PC-3 (cell line): ENCODE results near the gene CEP104. TPM values are rescaled to one million over a fixed set of nuclear protein-coding genes. Genes with fewer than 3 reads are reported as not detected.

ENCODE experiments used
- ATAC-seq: fragments of 200-7000 bp; cut with Tn5 transposase; 2 replicates; pipeline ENCODE4 v1.9.1; 2020; ENCODE audit warnings: mild to moderate bottlenecking, moderate library complexity
- BruUV-seq: library from RNA; stranded (reverse); fragments of 400-500 nt; replicated peaks from 2 replicates; lab custom pipeline; 2021; lab: Mats Ljungman, UMichigan
- CTCF ChIA-PET: fragments of 300-600 bp; sonication (Branson Sonifier 250); formaldehyde crosslinking; loops from one replicate; lab custom pipeline; 2022; ENCODE audit warnings: antibody characterized with exemption; lab: Charles Lee
- POLR2A ChIA-PET: fragments of 300-600 bp; sonication (Branson Sonifier 250); formaldehyde crosslinking; loops from one replicate; lab custom pipeline; 2022; ENCODE audit warnings: antibody characterized with exemption; ENCODE audit not compliant: unreplicated experiment; lab: Charles Lee
- DNase-seq: peaks from one replicate; pipeline ENCODE4 v3.0.0-alpha.2; 2015
- H2AFZ ChIP-seq: fragments of 300-600 bp; sonication (generic); 2 replicates; pipeline ENCODE4 v1.6.0; 2016; ENCODE audit warnings: antibody characterized with exemption, low read length
- H3F3A ChIP-seq: fragments of 300-600 bp; sonication (generic); one replicate; pipeline ENCODE4 v1.6.0; 2017; ENCODE audit warnings: antibody characterized with exemption, low read length, control low read depth, mild to moderate bottlenecking; ENCODE audit not compliant: unreplicated experiment
- H3K27ac ChIP-seq: fragments of 300-600 bp; sonication (generic); 2 replicates; pipeline ENCODE4 v1.5.1; 2016; ENCODE audit warnings: mild to moderate bottlenecking, low read length
- H3K27me3 ChIP-seq: fragments of 300-600 bp; sonication (generic); 2 replicates; pipeline ENCODE4 v1.6.1; 2016; ENCODE audit warnings: low read length, mixed read lengths
- H3K36me3 ChIP-seq: fragments of 300-600 bp; sonication (generic); 2 replicates; pipeline ENCODE4 v1.6.1; 2016; ENCODE audit warnings: low read depth, mixed run types, low read length, mixed read lengths
- H3K4me1 ChIP-seq: fragments of 300-600 bp; sonication (generic); 2 replicates; pipeline ENCODE4 v1.5.1; 2016; ENCODE audit warnings: low read length; ENCODE audit not compliant: insufficient read depth
- H3K4me2 ChIP-seq: fragments of 300-600 bp; sonication (generic); 2 replicates; pipeline ENCODE4 v1.6.0; 2016; ENCODE audit warnings: low read length
- H3K4me3 ChIP-seq: fragments of 300-600 bp; sonication (generic); 2 replicates; pipeline ENCODE4 v1.5.1; 2016; ENCODE audit warnings: mild to moderate bottlenecking, low read length, mixed read lengths
- H3K79me2 ChIP-seq: fragments of 300-600 bp; sonication (generic); 2 replicates; pipeline ENCODE4 v1.6.1; 2017; ENCODE audit warnings: low read length, mixed read lengths
- H3K9ac ChIP-seq: fragments of 300-600 bp; sonication (generic); 2 replicates; pipeline ENCODE4 v1.6.0; 2016; ENCODE audit warnings: mild to moderate bottlenecking, low read length
- H3K9me2 ChIP-seq: fragments of 300-600 bp; sonication (generic); replicated peaks from 2 replicates; pipeline ENCODE4 v1.6.1; 2016; ENCODE audit warnings: mixed run types, low read length, mixed read lengths
- H3K9me3 ChIP-seq: fragments of 300-600 bp; sonication (generic); 2 replicates; pipeline ENCODE4 v1.6.1; 2016; ENCODE audit warnings: low read length, mixed read lengths
- H4K20me1 ChIP-seq: fragments of 300-600 bp; sonication (generic); 2 replicates; pipeline ENCODE4 v1.6.1; 2016; ENCODE audit warnings: low read length, mixed read lengths
- CTCF ChIP-seq: fragments of 300-600 bp; sonication (generic); conservative IDR thresholded peaks from 2 replicates; pipeline ENCODE4 v1.5.1; 2017; ENCODE audit warnings: antibody characterized with exemption, low read depth, mild to moderate bottlenecking, low read length
- EZH2 ChIP-seq: fragments of 300-600 bp; sonication (generic); IDR thresholded peaks from one replicate; pipeline ENCODE4 v1.6.1; 2017; ENCODE audit warnings: antibody characterized with exemption, mild to moderate bottlenecking, low read length; ENCODE audit not compliant: unreplicated experiment
- EZH2phosphoT487 ChIP-seq: fragments of 300-600 bp; sonication (generic); IDR thresholded peaks from 2 replicates; pipeline ENCODE4 v1.6.1; 2018; ENCODE audit warnings: mild to moderate bottlenecking, antibody characterized with exemption, low read length, borderline replicate concordance
- intact Hi-C: fragments of 100-400 bp; cut with micrococcal nuclease; formaldehyde crosslinking; loops from 2 replicates; pipeline ENCODE4 v1.9.0; 2023
- total RNA-seq: library from RNA; depleted of rRNA; stranded (reverse); fragments of >200 nt; gene quantifications from 2 replicates; pipeline ENCODE4 v1.2.3, GENCODE V29; 2014

The CEP104 gene
- total RNA-seq, 1 experiment from 2014 or later: 64.1 TPM

- Histone ChIP-seq H2AFZ (no peak overlapping the region), H4K20me1 (peaks cover 31% of the 10 kb centered on the region), H3F3A (no peaks in the 10 kb centered on the region), H3K4me1 (peaks cover 22% of the 10 kb centered on the region), H3K27ac (no peak overlapping the region), H3K79me2 (peaks cover 89% of the 10 kb centered on the region), H3K36me3 (peaks cover 22% of the 10 kb centered on the region; the same call in 1 of the 2 replicates), H3K9me3 (no peaks in the 10 kb centered on the region), H3K4me3 (no peak overlapping the region), H3K9me2 (no peaks in the 10 kb centered on the region), H3K4me2 (no peak overlapping the region), H3K9ac (no peak overlapping the region), H3K27me3 (no peaks in the 10 kb centered on the region)
- CTCF ChIA-PET: no interaction called here
- POLR2A ChIA-PET: no interaction called here
- ATAC-seq: no peak
- TF ChIP-seq EZH2phosphoT487 (no peak), EZH2 (no peak), CTCF (no peak)
- no peak for DNase-seq
- intact Hi-C loops: no loop called here
- no TSS peak for BruUV-seq
These were observed 66.1 kb downstream of the CEP104 start for GRCh38 chr1:3790952-3791351.

- POLR2A ChIA-PET: no interaction called here
- intact Hi-C loops: no loop called here
- Histone ChIP-seq H3K9ac (no peak overlapping the region), H2AFZ (no peak overlapping the region), H3F3A (no peaks in the 10 kb centered on the region), H3K9me2 (no peaks in the 10 kb centered on the region), H3K9me3 (no peaks in the 10 kb centered on the region), H3K27me3 (no peaks in the 10 kb centered on the region), H3K4me1 (peaks cover 22% of the 10 kb centered on the region), H3K27ac (no peak overlapping the region), H3K36me3 (peaks cover 24% of the 10 kb centered on the region; the same call in 1 of the 2 replicates), H3K4me2 (no peak overlapping the region), H3K4me3 (no peak overlapping the region), H3K79me2 (peaks cover 84% of the 10 kb centered on the region), H4K20me1 (peaks cover 31% of the 10 kb centered on the region)
- no peak for ATAC-seq
- no peak for DNase-seq
- no peak for TF ChIP-seq EZH2phosphoT487
- TF ChIP-seq EZH2: no peak
- TF ChIP-seq CTCF: no peak
- BruUV-seq: no TSS peak
- CTCF ChIA-PET: no interaction called here
These were observed 66.5 kb downstream of the CEP104 start for GRCh38 chr1:3790500-3790923.

- Histone ChIP-seq H3K27ac (no peak overlapping the region), H4K20me1 (peaks cover 31% of the 10 kb centered on the region), H3K36me3 (peaks cover 31% of the 10 kb centered on the region), H3K9me2 (no peaks in the 10 kb centered on the region), H3K9ac (no peak overlapping the region), H3K4me1 (peaks cover 15% of the 10 kb centered on the region), H3K4me2 (no peak overlapping the region), H2AFZ (no peak overlapping the region), H3K27me3 (no peaks in the 10 kb centered on the region), H3F3A (no peaks in the 10 kb centered on the region), H3K79me2 (peaks cover 76% of the 10 kb centered on the region), H3K9me3 (no peaks in the 10 kb centered on the region), H3K4me3 (no peak overlapping the region)
- DNase-seq (no peak), ATAC-seq (no peak)
- BruUV-seq: no TSS peak
- intact Hi-C loops: no loop called here
- ChIA-PET CTCF (no interaction called here), POLR2A (no interaction called here)
- TF ChIP-seq CTCF (no peak), EZH2phosphoT487 (no peak), EZH2 (no peak)
These were observed 67.3 kb downstream of the CEP104 start for GRCh38 chr1:3789421-3790300.
